IPS-18a (cell line): ENCODE data around the gene SORCS2.

Experiments used
- H3K27ac ChIP-seq: one replicate; pipeline ENCODE4 v1.5.1; 2013; ENCODE audit warnings: low read length
- H3K27me3 ChIP-seq: one replicate; pipeline ENCODE4 v1.6.1; 2013; ENCODE audit warnings: mild to moderate bottlenecking, low read length; ENCODE audit not compliant: control insufficient read depth, insufficient read depth
- H3K36me3 ChIP-seq: one replicate; pipeline ENCODE4 v1.6.1; 2013; ENCODE audit warnings: low read depth, low read length; ENCODE audit not compliant: control insufficient read depth
- H3K4me1 ChIP-seq: one replicate; pipeline ENCODE4 v1.6.1; 2013; ENCODE audit warnings: low read depth, low read length; ENCODE audit not compliant: control insufficient read depth
- H3K4me3 ChIP-seq: one replicate; pipeline ENCODE4 v1.5.1; 2013; ENCODE audit warnings: low read length
- H3K9ac ChIP-seq: one replicate; pipeline ENCODE4 v1.6.1; 2013; ENCODE audit warnings: mild to moderate bottlenecking, low read length, moderate library complexity
- H3K9me3 ChIP-seq: one replicate; pipeline ENCODE4 v1.6.1; 2013; ENCODE audit warnings: low read depth, low read length; ENCODE audit not compliant: control insufficient read depth

Gene SORCS2

DNA sequence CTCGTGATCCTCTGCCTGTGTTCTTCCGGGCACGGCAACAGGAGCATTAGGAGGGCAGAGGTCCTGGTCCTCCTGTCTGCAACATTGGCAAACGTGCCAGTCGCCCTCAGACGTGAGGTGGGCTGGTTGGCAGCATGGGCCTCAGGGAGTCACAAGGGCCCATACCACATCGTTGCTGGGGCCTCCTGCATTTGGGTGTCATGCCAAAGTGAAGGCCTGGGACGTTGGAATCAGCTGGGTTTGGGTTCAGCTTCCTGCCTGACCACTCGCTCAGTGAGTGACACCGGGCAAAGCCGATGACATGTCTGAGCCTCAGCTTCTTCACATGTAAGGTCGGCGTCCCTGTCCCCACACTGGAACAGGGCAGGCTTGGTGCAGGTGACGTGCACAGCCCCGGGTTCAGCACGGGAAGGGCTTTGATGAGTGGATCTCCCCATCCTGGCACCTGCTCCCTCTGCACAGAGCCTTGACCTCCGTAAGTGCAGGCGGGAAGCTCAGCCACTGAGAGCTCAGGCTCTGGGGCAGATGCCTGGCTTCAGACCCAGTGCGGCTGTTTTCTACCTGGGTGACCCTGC, 150.8 kb downstream of the SORCS2 start:
- Histone ChIP-seq H3K9me3 (no peaks in the 10 kb centered on the region), H3K36me3 (no peaks in the 10 kb centered on the region), H3K4me1 (no peaks in the 10 kb centered on the region), H3K27ac (no peak overlapping the region), H3K9ac (no peak overlapping the region), H3K27me3 (no peaks in the 10 kb centered on the region), H3K4me3 (no peak overlapping the region)

DNA sequence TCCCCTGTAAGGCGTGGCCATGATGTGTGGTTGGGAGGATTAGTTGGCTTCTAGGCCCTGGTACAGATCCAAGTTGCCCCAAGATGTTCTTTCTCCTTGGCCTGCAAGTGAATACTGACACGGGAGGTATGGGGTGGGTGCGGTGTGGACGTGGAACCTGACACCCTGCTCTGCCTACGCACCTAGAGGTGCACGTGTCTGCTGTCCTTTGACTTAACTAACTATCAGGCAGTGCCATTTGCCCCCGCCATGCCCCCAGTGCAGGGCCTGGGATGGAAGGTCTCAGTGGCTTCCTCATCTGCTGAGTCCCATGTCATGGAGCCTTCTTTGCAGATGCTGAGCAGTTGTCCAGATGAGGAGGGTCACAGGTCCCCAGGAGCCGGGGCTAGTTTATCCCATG, 151.6 kb downstream of the SORCS2 start:
- Histone ChIP-seq H3K4me3 (no peak overlapping the region), H3K27me3 (no peaks in the 10 kb centered on the region), H3K27ac (no peak overlapping the region), H3K4me1 (no peaks in the 10 kb centered on the region), H3K9ac (no peak overlapping the region), H3K9me3 (no peaks in the 10 kb centered on the region), H3K36me3 (no peaks in the 10 kb centered on the region)

GRCh38 chr4:7344636-7345155, 152.4 kb downstream of the SORCS2 start:
- Histone ChIP-seq H3K4me3 (no peak overlapping the region), H3K9ac (no peak overlapping the region), H3K27ac (no peak overlapping the region), H3K4me1 (no peaks in the 10 kb centered on the region), H3K9me3 (no peaks in the 10 kb centered on the region), H3K27me3 (no peaks in the 10 kb centered on the region), H3K36me3 (no peaks in the 10 kb centered on the region)

DNA sequence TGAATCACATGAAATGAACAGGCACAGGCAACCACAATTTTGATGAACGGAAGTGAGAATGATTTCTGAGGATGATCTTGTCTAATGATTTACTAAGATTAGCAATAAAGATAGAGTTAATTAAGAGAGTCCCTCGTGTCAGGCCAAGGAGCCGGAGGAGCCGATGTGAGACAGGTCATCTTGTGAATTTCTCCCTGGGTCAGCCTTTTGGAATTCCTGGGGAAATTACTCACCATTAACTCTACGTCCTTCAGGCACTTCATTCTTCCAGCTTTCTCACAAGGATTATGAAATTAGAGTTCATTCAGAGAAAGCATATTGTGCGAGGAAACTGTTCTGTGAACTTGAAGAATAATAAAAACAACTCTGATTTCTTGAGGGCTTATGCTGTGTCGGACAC, 155.6 kb downstream of the SORCS2 start:
- H3K4me1 ChIP-seq: no peaks in the 10 kb centered on the region
- no peaks in the 10 kb centered on the region for H3K36me3 ChIP-seq
- H3K27me3 ChIP-seq: no peaks in the 10 kb centered on the region
- H3K27ac ChIP-seq: no peak overlapping the region
- H3K9me3 ChIP-seq: no peaks in the 10 kb centered on the region
- H3K9ac ChIP-seq: no peak overlapping the region
- no peak overlapping the region for H3K4me3 ChIP-seq

GRCh38 chr4:7348946-7349900, 156.9 kb downstream of the SORCS2 start:
- Histone ChIP-seq H3K9ac (no peak overlapping the region), H3K9me3 (no peaks in the 10 kb centered on the region), H3K27ac (no peak overlapping the region), H3K36me3 (no peaks in the 10 kb centered on the region), H3K4me3 (no peak overlapping the region), H3K4me1 (no peaks in the 10 kb centered on the region), H3K27me3 (no peaks in the 10 kb centered on the region)

GRCh38 chr4:7350396-7350795, 158.1 kb downstream of the SORCS2 start:
- no peaks in the 10 kb centered on the region for H3K36me3 ChIP-seq
- H3K27ac ChIP-seq: no peak overlapping the region
- no peak overlapping the region for H3K9ac ChIP-seq
- H3K9me3 ChIP-seq: no peaks in the 10 kb centered on the region
- no peak overlapping the region for H3K4me3 ChIP-seq
- no peaks in the 10 kb centered on the region for H3K4me1 ChIP-seq
- no peaks in the 10 kb centered on the region for H3K27me3 ChIP-seq

GRCh38 chr4:7351014-7351413, 158.7 kb downstream of the SORCS2 start:
- Histone ChIP-seq H3K27ac (no peak overlapping the region), H3K4me1 (no peaks in the 10 kb centered on the region), H3K4me3 (no peak overlapping the region)

DNA sequence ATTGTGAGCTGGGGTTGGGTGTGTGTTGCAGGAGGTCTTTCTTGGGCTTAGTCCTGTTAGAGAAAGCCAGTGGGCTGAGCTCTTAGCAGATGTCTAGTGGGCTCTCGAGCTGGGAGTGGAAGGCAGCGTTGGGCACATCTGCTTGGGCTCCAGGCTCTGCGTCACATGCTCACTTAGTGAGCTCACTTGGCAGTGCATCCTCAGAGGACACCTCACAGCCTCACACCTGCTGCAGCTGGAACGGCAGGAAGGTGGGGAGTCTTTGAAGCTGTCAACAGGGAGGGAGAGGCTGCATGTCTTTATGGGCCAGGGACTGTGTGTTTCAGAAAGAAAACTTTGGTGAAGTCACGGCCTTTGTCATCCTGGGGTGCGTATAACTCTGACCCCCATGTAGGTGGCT, 160.1 kb downstream of the SORCS2 start:
- H3K4me1 ChIP-seq: no peaks in the 10 kb centered on the region

More at GRCh38 chr4:7351014-7351413, 158.7 kb downstream of the SORCS2 start:
- H3K36me3 ChIP-seq: no peaks in the 10 kb centered on the region
- no peaks in the 10 kb centered on the region for H3K27me3 ChIP-seq
- H3K9me3 ChIP-seq: no peaks in the 10 kb centered on the region
- no peak overlapping the region for H3K9ac ChIP-seq

DNA sequence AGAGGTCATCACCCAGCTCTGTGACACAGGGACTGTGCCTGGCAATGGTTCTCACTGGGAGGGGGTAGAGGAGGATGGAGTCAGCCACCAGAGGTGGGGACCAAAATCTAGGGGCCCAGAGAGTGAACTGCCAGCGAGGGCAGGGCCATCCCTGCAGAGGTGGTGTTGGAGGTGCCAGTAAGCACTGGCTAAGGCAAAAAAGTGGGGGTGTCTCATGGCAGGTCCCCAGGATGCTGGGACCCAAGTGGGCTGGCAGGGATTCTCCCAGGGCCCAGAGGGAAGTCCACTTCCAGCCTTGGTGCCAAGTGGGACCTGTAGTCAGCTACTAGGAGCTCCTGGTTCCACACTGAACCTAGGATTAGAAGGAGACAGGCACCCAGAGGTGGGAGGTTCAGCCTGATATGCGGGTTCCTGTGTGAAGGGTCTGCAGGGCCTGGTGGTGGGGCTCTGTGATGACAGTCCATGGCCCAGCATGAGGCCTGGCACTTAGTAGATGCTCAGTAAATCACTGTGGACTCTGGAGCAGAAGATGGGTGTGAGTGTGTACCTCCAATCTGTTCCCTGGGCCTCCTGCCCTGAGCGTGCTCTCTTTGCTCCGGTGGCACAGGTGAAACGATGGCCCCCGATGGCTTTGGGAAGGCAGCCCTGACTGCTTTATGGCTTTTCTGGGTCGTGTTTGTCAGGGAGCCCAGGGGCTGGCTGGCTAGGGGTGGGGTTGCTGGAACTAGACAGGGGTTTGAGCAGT, 160.9 kb downstream of the SORCS2 start:
- Histone ChIP-seq H3K36me3 (no peaks in the 10 kb centered on the region), H3K4me3 (no peak overlapping the region), H3K27ac (no peak overlapping the region), H3K4me1 (no peaks in the 10 kb centered on the region), H3K9ac (no peak overlapping the region), H3K27me3 (no peaks in the 10 kb centered on the region), H3K9me3 (no peaks in the 10 kb centered on the region)

More for the DNA sequence above, 160.1 kb downstream of the SORCS2 start:
- Histone ChIP-seq H3K4me3 (no peak overlapping the region), H3K9me3 (no peaks in the 10 kb centered on the region), H3K27me3 (no peaks in the 10 kb centered on the region), H3K27ac (no peak overlapping the region), H3K9ac (no peak overlapping the region), H3K36me3 (no peaks in the 10 kb centered on the region)

DNA sequence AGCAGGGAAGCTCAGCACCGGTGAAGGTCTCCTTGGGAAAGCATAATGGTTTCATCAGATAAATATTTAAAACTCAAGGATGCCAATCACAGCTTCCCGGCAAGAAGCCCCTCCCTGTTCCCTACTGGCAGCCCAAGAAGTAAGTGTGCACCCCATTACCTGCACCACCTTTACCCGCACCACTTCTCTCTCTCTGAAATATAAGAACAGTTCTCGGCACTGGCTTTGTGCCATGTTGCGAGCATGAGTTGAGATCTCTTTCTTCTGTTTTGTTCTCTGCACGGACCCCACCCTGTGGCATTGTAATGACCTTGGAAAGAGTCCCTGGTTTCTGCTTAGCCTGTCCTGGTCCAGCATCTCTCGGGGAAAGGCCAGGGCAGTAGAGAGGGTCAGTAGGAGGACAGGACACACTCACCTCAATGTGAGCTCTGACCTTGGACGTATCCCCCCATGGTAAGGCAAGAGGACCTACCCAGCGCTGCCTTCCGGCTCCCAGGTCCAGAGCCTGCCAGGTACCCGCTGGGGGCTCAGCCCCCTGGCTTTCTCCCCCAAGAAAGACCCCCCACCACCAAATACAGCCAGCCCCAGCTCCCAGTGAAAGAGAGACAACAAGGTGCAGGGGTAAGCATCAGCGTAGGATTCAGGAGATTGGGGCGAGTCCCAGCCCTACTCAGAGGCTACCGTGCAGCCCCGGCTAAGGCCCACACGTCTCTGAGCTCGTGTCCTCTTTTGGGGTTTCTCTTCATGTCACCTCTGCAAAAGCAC, 161.7 kb downstream of the SORCS2 start:
- Histone ChIP-seq H3K27ac (no peak overlapping the region), H3K4me3 (no peak overlapping the region), H3K9ac (no peak overlapping the region), H3K27me3 (no peaks in the 10 kb centered on the region), H3K4me1 (no peaks in the 10 kb centered on the region), H3K9me3 (no peaks in the 10 kb centered on the region), H3K36me3 (no peaks in the 10 kb centered on the region)

DNA sequence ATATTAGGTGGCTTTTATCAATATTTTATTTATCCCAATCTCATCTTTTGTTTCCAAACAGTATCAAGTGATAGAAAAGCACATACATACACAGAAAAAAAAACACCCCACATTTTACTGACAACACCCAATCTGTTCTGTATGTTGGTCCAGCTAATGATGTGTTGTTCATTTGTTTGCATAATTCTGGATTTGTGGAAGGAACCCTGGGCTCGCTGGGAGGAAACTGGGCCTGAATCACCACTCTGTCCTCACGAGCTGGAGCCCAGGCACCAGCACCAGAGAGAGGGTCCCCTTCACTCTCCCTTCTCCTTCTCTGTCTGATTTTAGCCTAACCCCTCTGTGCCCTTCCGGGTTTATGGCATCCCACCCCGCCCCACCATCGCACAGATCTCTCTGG, 162.6 kb downstream of the SORCS2 start:
- H3K27me3 ChIP-seq: no peaks in the 10 kb centered on the region
- no peaks in the 10 kb centered on the region for H3K9me3 ChIP-seq
- no peaks in the 10 kb centered on the region for H3K4me1 ChIP-seq
- no peak overlapping the region for H3K4me3 ChIP-seq
- no peaks in the 10 kb centered on the region for H3K36me3 ChIP-seq
- H3K27ac ChIP-seq: no peak overlapping the region
- H3K9ac ChIP-seq: no peak overlapping the region
